Head of caudate nucleus (tissue), 42 donors: ENCODE data around the gene MTMR10.

Source experiments
- DNase-seq, 42 donors: peaks; one replicate each; pipeline versions ENCODE4 v3.0.0 to v3.0.0-alpha.2; 2020 to 2021; ENCODE audit warnings: mixed read lengths in 7 of 42
- intact Hi-C: fragments of 100-400 bp; cut with DNase I; formaldehyde crosslinking; loops from one replicate; pipeline ENCODE4 v1.15.0; 2022

MTMR10 gene

DNA sequence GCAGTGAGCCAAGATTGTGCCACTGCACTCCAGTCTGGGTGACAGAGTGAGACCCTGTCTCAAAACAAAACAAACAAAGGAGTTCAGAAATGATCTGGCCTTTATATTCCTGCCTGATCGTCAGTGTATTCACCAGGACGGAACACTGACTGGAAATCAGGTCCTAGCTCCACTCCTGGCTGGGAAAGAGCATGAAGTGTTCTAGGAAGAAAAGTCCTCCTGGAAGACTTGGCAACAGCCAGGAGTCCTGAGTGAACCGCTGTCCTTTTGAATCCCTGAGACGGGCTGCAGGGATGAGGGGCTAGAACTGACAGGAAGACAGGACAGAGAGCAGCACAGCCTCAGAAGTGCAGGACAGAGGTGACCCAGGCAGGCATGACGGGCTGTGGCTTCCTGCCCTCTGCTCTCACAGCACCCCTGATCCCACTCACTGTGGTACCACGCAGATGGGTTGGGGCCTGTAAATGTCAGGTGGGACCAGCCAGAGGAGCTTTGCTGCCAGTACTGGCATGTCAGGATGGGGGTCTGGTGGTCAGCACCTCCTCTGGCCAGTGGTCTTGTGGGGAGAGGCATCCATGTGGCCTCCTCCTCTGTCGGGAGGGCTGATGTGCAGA, 64.2 kb downstream of the MTMR10 start:
- DNase-seq = peak in 1 of 42 donors; percentile 24
- intact Hi-C loops = no loop called here

DNA sequence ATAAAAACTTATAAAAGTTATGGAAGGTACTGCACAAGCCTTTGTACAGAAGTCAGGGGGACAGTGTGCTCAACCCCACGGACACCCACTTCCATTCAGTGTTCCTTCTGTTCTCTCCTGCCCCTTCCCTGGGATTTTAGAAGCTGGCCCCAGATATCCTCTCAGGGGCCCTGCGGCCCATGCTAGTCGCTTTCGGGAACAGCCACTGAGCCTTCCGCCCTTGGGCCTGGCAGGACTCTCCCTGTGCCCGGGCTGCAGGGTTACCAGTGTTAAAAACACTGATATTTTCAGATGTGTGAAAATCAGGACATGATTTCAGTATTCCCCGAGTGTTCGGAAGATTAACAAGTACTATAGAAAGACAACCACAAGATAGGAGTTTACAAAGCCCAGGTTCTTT, 65.3 kb downstream of the MTMR10 start:
- intact Hi-C loops = no loop called here
- DNase-seq = no peak

GRCh38 chr15:30925686-30926085, 65.7 kb downstream of the MTMR10 start:
- no peak for DNase-seq
- intact Hi-C loops = no loop called here

DNA sequence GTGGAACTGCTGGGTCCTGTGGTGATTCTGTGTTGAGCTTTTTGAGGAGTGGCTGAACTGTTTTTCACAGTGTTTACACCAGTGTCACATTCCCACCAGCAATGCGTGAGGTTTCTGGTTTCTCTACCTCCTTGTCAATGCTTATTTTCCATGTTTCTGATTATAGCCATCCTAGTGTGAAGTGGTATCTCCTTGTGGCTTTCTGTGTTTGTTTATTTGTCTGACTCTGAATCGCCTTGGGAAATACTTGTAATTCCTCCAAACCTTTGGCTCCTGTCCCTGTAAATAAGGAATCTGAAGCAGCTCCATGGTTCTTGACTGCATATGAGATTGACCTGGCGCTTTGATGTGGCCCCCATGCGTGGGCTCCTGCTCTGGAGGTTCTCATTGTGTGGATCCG, 67.1 kb downstream of the MTMR10 start:
- no peak for DNase-seq
- intact Hi-C loops = no loop called here

- intact Hi-C loops = loop anchor here (2.0 kb wide), 1 partner anchor 67 kb away; the partner anchor contains the start of gene MTMR10
- DNase-seq = peak; percentile 59 to 91 (median 82)
These were observed 68.0 kb downstream of the MTMR10 start for GRCh38 chr15:30923429-30923828.

DNA sequence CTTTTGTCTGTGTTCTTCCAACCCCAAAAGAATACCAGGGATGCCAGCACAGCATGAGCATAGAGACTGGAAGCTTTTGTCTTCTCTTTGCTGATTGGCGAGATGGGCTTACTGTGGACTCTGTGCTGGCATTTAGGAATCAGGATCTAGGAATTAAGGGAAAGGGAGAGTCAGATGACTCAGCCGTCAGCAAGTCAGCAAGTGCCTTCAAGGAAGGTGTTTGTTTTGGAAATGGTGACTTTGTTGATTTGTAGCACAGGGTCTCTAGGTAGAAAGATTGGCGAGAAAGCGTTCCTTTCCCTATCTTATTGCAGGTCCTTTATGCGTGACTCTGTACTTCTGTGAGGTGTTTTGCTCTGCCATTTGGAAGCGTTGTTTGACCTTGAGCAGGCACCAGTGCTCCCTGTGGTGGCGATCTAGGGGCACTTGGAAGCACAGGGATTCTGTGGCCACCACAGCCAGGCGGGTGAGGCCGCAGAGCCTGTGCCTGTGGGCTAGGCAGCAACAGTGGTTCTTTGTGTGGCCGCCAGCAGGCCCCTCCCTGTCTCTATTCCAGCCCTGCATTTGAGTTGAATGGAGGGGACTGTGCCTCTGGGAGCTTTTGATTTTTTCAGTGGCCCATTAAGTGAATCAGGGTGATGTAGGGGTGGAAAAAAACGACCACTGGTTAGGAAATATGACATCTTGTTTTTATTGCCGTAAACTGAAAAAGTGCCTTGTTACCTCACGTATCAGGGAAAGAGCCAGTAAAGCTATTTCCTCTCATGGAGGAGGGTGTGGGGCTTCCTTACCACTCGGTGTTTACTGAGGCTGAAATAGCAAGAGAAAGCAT, 68.7 kb downstream of the MTMR10 start:
- intact Hi-C loops = loop anchor here (2.0 kb wide), 1 partner anchor 68 kb away; the partner anchor contains the start of gene MTMR10
- DNase-seq = peak; percentile 75 to 96 (median 90)

- peak; percentile 50 to 90 (median 77) for DNase-seq
- intact Hi-C loops = loop anchor here (2.0 kb wide), 1 partner anchor 69 kb away; the partner anchor contains the start of gene MTMR10
These were observed 69.5 kb downstream of the MTMR10 start for GRCh38 chr15:30921781-30922479.

- DNase-seq = no peak
These were observed 70.3 kb downstream of the MTMR10 start for GRCh38 chr15:30921106-30921505.

GRCh38 chr15:30919877-30920550, 71.4 kb downstream of the MTMR10 start:
- no peak for DNase-seq
- intact Hi-C loops = no loop called here

More at GRCh38 chr15:30921106-30921505, 70.3 kb downstream of the MTMR10 start:
- intact Hi-C loops = no loop called here

- DNase-seq = no peak
- intact Hi-C loops = no loop called here
These were observed 73.1 kb downstream of the MTMR10 start for GRCh38 chr15:30918366-30918765.

DNA sequence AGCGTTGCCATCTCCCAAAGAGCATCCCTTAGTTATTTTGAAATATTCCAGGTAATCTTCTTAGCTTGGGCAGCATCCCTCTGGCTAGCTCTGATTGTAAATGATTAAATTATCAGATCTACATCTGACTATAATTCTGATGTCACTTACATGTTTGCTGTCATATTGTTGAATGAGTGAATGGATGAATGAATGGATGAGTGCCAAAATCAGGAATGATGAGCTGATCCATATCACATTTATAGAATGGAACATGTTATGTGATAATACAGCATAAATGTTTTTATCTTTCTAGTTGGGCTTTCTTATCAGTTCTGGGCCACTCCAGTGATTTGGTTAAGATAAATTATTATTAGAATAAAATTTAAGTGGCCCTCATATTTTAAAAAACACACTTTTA, 73.8 kb downstream of the MTMR10 start:
- DNase-seq = no peak
- intact Hi-C loops = no loop called here

GRCh38 chr15:30917013-30917412, 74.4 kb downstream of the MTMR10 start:
- DNase-seq = no peak
- intact Hi-C loops = no loop called here

GRCh38 chr15:30913761-30914160, 77.7 kb downstream of the MTMR10 start:
- intact Hi-C loops = no loop called here

GRCh38 chr15:30906366-30906765, 85.1 kb downstream of the MTMR10 start:
- no peak for DNase-seq
- intact Hi-C loops = no loop called here

More at GRCh38 chr15:30913761-30914160, 77.7 kb downstream of the MTMR10 start:
- no peak for DNase-seq

DNA sequence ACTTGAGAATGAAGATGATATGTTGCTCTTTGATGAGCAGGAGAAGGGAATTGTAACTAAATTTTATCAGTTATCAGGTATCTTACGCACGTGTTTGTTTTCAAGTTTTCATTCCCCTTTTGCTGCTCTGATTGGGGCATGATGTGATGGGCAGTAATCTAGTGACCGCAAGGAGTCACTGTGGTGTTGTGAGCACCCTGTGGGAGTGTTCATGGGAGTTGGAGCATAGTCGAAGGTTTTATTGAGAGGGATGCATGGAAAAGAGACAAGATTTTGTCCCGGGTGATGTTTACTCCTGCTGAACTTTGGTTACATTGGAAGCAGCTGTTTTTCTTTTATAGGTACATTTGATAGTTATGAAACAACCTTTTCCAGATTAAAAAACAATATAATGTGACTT, 85.6 kb downstream of the MTMR10 start:
- intact Hi-C loops = no loop called here

DNA sequence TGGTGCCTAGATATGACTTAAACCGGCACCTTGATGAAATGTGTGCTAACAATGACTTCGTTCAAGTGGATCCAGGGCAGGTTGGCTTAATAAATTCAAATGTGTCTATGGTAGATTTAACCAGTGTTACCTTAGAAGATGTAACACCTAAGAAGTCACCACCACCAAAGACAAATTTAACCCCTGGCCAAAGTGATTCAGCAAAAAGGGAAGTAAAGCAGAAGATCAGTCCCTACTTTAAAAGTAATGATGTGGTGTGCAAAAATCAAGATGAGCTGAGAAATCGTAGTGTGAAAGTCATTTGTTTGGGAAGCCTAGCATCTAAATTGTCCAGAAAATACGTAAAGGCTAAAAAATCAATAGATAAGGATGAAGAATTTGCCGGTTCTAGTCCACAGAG, 86.6 kb downstream of the MTMR10 start:
- DNase-seq = no peak
- intact Hi-C loops = loop anchor here (5.0 kb wide), 1 partner anchor 87 kb away; the partner anchor contains the start of gene MTMR10

More for the DNA sequence above, 85.6 kb downstream of the MTMR10 start:
- peak in 1 of 42 donors; percentile 19 for DNase-seq

DNA sequence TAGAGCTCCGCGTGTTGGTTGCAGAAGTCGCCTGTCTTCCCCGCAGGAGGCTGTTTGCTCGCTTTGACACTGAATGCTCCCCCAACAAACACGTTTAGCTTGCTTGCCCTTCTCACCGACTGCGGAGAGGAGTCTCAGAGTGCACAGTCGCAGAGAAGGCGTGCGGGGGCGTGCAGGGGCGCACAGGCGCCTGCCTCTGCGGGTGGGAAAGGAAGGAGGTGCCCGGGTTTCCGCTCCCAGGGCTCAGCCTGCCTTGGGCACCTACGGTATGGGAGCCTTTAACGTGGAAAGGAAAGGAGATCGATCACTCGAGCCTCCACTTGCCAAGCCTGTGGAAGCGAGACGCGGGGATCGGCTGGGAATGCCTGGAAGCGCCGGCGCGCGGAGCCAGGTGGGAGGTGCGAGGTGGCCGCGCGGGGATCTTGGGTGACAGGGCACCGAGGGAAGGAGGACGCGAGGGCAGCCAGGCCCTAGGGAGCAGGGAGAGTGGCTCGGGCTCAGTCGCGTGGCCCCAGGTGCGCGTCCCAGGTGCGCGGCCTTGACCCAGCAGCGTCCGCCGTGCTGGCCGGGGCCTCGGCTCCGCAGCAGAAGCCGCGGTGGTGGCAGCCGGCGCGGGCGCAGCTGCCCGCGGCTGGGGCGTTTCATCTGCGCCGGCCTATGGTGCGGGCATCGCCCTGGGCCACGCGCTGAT, 87.8 kb downstream of the MTMR10 start, which contains the start of gene FAN1:
TSS of gene FAN1 (plus strand) at position 419 of the 691 bp plus-strand sequence. CDS start 749 bp downstream, outside the sequence.
- DNase-seq = peak; percentile 83 to 98 (median 94)
- intact Hi-C loops = loop anchor here (5.0 kb wide), 1 partner anchor 89 kb away; the partner anchor contains the start of gene MTMR10

GRCh38 chr15:30901889-30902288, 89.5 kb downstream of the MTMR10 start:
- intact Hi-C loops = loop anchor here (5.0 kb wide), 1 partner anchor 90 kb away; the partner anchor contains the start of gene MTMR10
- DNase-seq = no peak
